ENCODE measurements around the gene RAB7A. TPM values are rescaled to one million over a fixed set of nuclear protein-coding genes. Genes with fewer than 3 reads are reported as not detected.
A peak's percentile ranks its signal among the peaks of the same experiment; 100 is the strongest.

Gene RAB7A
- total and polyA plus RNA-seq, 2 of the 8 experiments (the other 6 are each of a cell fraction or from before 2014, with no cell fraction given) = 179 to 195 TPM

DNA sequence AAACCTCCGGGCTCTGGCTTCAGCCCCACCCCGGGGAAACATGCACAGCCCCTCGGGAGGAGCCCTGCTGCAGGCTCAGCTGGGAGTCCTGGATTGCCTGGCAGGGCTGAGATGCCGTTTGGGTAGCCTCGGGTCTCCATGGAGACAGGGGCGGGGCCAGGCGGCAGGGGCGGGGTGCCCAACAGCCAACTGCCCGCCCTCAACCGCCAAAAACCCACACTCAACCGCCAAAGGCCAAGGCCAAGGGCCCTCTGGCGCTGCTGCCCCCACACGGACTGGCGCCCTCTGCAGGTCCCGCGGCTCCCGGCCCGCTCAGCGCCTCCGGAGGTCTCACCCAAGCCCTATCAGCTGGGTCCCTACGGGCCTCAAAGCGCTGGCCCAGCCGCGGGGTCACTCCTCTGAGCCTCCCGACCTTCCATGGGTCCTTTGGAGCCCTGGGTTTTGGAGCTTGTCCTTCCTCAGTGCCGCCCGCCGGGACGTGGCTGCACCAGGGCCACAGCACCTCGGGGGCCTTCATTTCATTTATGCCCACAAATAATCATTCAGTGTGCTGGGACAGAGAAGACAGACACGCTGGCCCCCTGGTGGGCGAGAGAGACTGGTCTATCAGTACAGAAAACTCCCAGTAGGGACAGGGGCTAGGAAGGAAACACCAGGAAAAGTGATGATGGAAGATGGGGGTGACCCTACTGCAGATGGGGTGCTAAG, 119.9 kb downstream of the RAB7A start:
- Histone ChIP-seq H2BK15ac (ENCODE audit: low read length) (no peak overlapping the region), H2AFZ (ENCODE audit: low read length) (peak overlapping the region; percentile 20; the same call in 1 of the 2 replicates), H3K14ac (ENCODE audit: insufficient read length) (no peak overlapping the region), H4K5ac (ENCODE audit: insufficient read length, low read depth, low read length) (no peak overlapping the region), H3K4ac (replicated peaks; ENCODE audit: insufficient read length, low read depth, low read length) (no peak overlapping the region), H2BK20ac (ENCODE audit: low read length) (no peak overlapping the region), H3K27ac (ENCODE audit: low read depth, low read length) (no peak overlapping the region), H4K20me1 (replicated peaks in 1 of 2; ENCODE audit: control insufficient read depth in 1 of 2, insufficient read depth in 2 of 2, low read length in 2 of 2) (no peaks in the 10 kb centered on the region), H3K27me3 (replicated peaks in 1 of 4; ENCODE audit: control insufficient read depth in 3 of 4, extremely low read depth in 1 of 4, insufficient read depth in 3 of 4, low read length in 3 of 4) (no peaks in the 10 kb centered on the region), H3K23ac (ENCODE audit: insufficient read length) (no peak overlapping the region), H3K9me3 (ENCODE audit: insufficient read depth in 2 of 2, low read depth in 1 of 2, low read length in 1 of 2) (peaks cover 0 to 3% of the 10 kb centered on the region in 2 experiments; a peak in 1 of 4 replicates), H4K91ac (replicated peaks; ENCODE audit: insufficient read length, low read length) (no peak overlapping the region), H2AK5ac (ENCODE audit: low read depth, low read length) (no peak overlapping the region), H2BK5ac (ENCODE audit: low read depth, low read length) (no peak overlapping the region), H3K79me1 (ENCODE audit: low read depth, low read length) (no peaks in the 10 kb centered on the region), H3K18ac (ENCODE audit: extremely low read depth, low read length) (no peak overlapping the region; the same call in 1 of the 2 replicates), H3K4me1 (replicated peaks in 1 of 4; ENCODE audit: control insufficient read depth in 3 of 4, insufficient read depth in 4 of 4, low read length in 3 of 4) (peaks cover 0 to 11% (median 9%) of the 10 kb centered on the region in 4 experiments; a peak in 4 of 7 replicates), H2BK120ac (replicated peaks; ENCODE audit: low read depth, low read length) (no peak overlapping the region), H3K4me2 (ENCODE audit: insufficient read depth in 1 of 2, low read depth in 2 of 2, low read length in 2 of 2) (peak overlapping the region; percentile 44 to 65), H3K36me3 (ENCODE audit: control insufficient read depth in 2 of 4, insufficient read depth in 4 of 4, low read length in 3 of 4) (no peaks in the 10 kb centered on the region), H3K79me2 (ENCODE audit: control insufficient read depth in 1 of 2, insufficient read depth in 2 of 2, low read length in 2 of 2) (no peaks in the 10 kb centered on the region), H3K9ac (replicated peaks in 1 of 4; ENCODE audit: extremely low read depth in 1 of 4, low read depth in 3 of 4, low read length in 3 of 4) (no peak overlapping the region), H3K4me3 (ENCODE audit: extremely low read depth in 1 of 4, insufficient read depth in 2 of 4, low read depth in 3 of 4, low read length in 4 of 4) (peak overlapping the region in 3 of 4 experiments; percentile 22 to 49 (median 36); a peak in 5 of 8 replicates), H4K8ac (ENCODE audit: extremely low read depth, insufficient read depth, low read length) (no peak overlapping the region; the same call in 1 of the 2 replicates), H3K56ac (replicated peaks; ENCODE audit: insufficient read length, low read depth, low read length) (peak overlapping the region; percentile 38), H3K23me2 (ENCODE audit: low read depth, low read length) (no peaks in the 10 kb centered on the region; the same call in 1 of the 2 replicates), H2BK12ac (ENCODE audit: low read depth, low read length) (no peak overlapping the region)
- 22% methylated on average over 29 of the region's 32 CpGs; no CpG with 5 or more reads in 1 of the 2 experiments for WGBS, 2 experiments (ENCODE audit: extremely low coverage in 1 of 2, insufficient coverage in 1 of 2, insufficient read length in 1 of 2, insufficient replicate concordance in 2 of 2, low coverage in 1 of 2, low lambda C conversion rate in 2 of 2, missing lambda C conversion rate in 1 of 2)
- ChIA-PET CTCF (ENCODE audit: partially characterized antibody) (interaction anchor here (0.6 to 4.0 kb wide), 32 partner anchors 10 to 352 kb away, joined by 3 to 31 read pairs (median 4); partner anchors contain the start of gene RAB7A), POLR2A (ENCODE audit: partially characterized antibody) (interaction anchor here (1.3 kb wide), 1 partner anchor 32 kb away, joined by 3 read pairs; no protein-coding TSS in a partner anchor)
- DNase-seq (ENCODE audit: low read depth in 1 of 2, low spot score in 2 of 2) (peak; percentile 60 to 97), FAIRE-seq (no peak)
- TF ChIP-seq SP1 (IDR thresholded peaks at IDR 0.05; ENCODE audit: low read depth, low read length) = 0 out of 2 replicates have a peak, but pooled peaks have one; percentile 16
- TF ChIP-seq, protein P1, sequence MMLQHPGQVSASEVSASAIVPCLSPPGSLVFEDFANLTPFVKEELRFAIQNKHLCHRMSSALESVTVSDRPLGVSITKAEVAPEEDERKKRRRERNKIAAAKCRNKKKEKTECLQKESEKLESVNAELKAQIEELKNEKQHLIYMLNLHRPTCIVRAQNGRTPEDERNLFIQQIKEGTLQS (IDR thresholded peaks at IDR 0.05; ENCODE audit: insufficient read depth, low read depth, low read length) = no peak
- TF ChIP-seq RAD21 (IDR thresholded peaks at IDR 0.05 in 1 of 2, conservative IDR thresholded peaks at IDR 0.05 in 1 of 2; ENCODE audit: low read depth in 2 of 2, low read length in 2 of 2) = peak; percentile 49 to 59
- TF ChIP-seq EP300 (IDR thresholded peaks at IDR 0.05; ENCODE audit: borderline replicate concordance in 1 of 2, low read depth in 2 of 2, low read length in 2 of 2) = 0 out of 3 replicates have a peak, but pooled peaks of 1 of the 2 experiments have one; percentile 34
- TF ChIP-seq TCF12 (IDR thresholded peaks at IDR 0.05; ENCODE audit: low read depth, low read length) = 0 out of 2 replicates have a peak, but pooled peaks have one; percentile 10
- peak in 1 of 2 experiments; percentile 77; a peak in 1 of 4 replicates for TF ChIP-seq SIN3A (conservative IDR thresholded peaks at IDR 0.05 in 1 of 2, IDR thresholded peaks at IDR 0.05 in 1 of 2; ENCODE audit: low read depth in 1 of 2, low read length in 2 of 2)

Data from H1 (cell line).